ENCODE data around the gene APOF. TPM values are rescaled to one million over a fixed set of nuclear protein-coding genes. Genes with fewer than 3 reads are reported as not detected.

Gene APOF
- total and polyA plus RNA-seq, 9 of the 15 experiments (the other 6 are each of a cell fraction or from before 2014, with no cell fraction given), result 0.09 to 0.15 (median 0.12) TPM; not detected in 5

GRCh38 chr12:56346675-56347074, 16.0 kb downstream of the APOF start:
- WGBS (ENCODE audit: insufficient coverage, low coverage, missing lambda C conversion rate), result 72% methylated on average over 5 of the region's 7 CpGs
- H3K36me3 ChIP-seq (ENCODE audit: control insufficient read depth, insufficient read depth, low read length), result peaks cover 77% of the 10 kb centered on the region; the same call in 2 of the 3 replicates
- TF ChIP-seq TFAP4 (CRISPR knock-in tag; IDR thresholded peaks at IDR 0.05; ENCODE audit: borderline replicate concordance) (peak; percentile 42; the same call in 1 of the 2 replicates), ZNF124 (CRISPR knock-in tag; IDR thresholded peaks at IDR 0.05) (no peak), DEAF1 (CRISPR knock-in tag; IDR thresholded peaks at IDR 0.05) (no peak), RAD21 (CRISPR knock-in tag; conservative IDR thresholded peaks at IDR 0.05 in 1 of 2, IDR thresholded peaks at IDR 0.05 in 1 of 2) (peak in 1 of 2 experiments; percentile 65; a peak in 2 of 4 replicates), REST (IDR thresholded peaks at IDR 0.05; ENCODE audit: borderline replicate concordance) (peak; percentile 53; the same call in 1 of the 2 replicates), REST (CRISPR knock-in tag; IDR thresholded peaks at IDR 0.05; ENCODE audit: low read depth) (no peak), RBFOX2 (IDR thresholded peaks at IDR 0.05; ENCODE audit: low read depth, low read length) (0 out of 2 replicates have a peak, but pooled peaks have one; percentile 24), ZNF263 (CRISPR knock-in tag; IDR thresholded peaks at IDR 0.05; ENCODE audit: borderline replicate concordance) (peak; percentile 64; the same call in 1 of the 2 replicates), EGR1 (conservative IDR thresholded peaks at IDR 0.05) (no peak)

More at GRCh38 chr12:56346675-56347074, 16.0 kb downstream of the APOF start:
- ChIA-PET CTCF (ENCODE audit: low intra/inter-chr PET ratio) (no interaction called here), POLR2A (interaction anchor here (0.9 to 19.4 kb wide), 3 partner anchors 4 to 14 kb away, joined by 3 to 274 read pairs (median 274); partner anchors contain the start of genes APOF, IL23A, PAN2 and STAT2)
- Histone ChIP-seq H2AFZ (ENCODE audit: low read depth, low read length) (no peak overlapping the region), H3K27ac (ENCODE audit: extremely low read depth, low read depth, low read length) (no peak overlapping the region), H3K79me2 (ENCODE audit: control insufficient read depth, insufficient read depth, low read length) (no peaks in the 10 kb centered on the region), H3K9me1 (ENCODE audit: control insufficient read depth, insufficient read depth, low read length) (peaks cover 4% of the 10 kb centered on the region), H3K9me3 (replicated peaks; ENCODE audit: control insufficient read depth, insufficient read depth, low read depth, low read length) (no peaks in the 10 kb centered on the region), H3K4me3 (no peak overlapping the region), H3K4me1 (replicated peaks in 1 of 2; ENCODE audit: control insufficient read depth in 2 of 2, insufficient read depth in 2 of 2, low read length in 2 of 2) (no peaks in the 10 kb centered on the region; a peak in 1 of 5 replicates), H3K4me2 (ENCODE audit: insufficient read depth, low read length) (no peak overlapping the region), H3K27me3 (ENCODE audit: control insufficient read depth in 2 of 2, insufficient read depth in 2 of 2, low read length in 2 of 2) (no peaks in the 10 kb centered on the region), H3K9ac (ENCODE audit: insufficient read depth in 1 of 2, low read depth in 2 of 2, low read length in 2 of 2) (0 out of 4 replicates have a peak overlapping the region, but pooled peaks of 1 of the 2 experiments have one; percentile 36), H4K20me1 (replicated peaks; ENCODE audit: control insufficient read depth, insufficient read depth, low read length) (no peaks in the 10 kb centered on the region)
- no peak for FAIRE-seq
- in situ Hi-C loops (cut with MboI), result no loop called here
- BruUV-seq (replicated peaks), result no TSS peak
- intact Hi-C loops (cut with micrococcal nuclease), result no loop called here
- peak in 1 of 4 experiments; percentile 43 for DNase-seq (ENCODE audit: extremely low read depth in 1 of 4, low spot score in 3 of 4)
- peak; percentile 73 for ATAC-seq

Data from K562 (cell line).